VCaP (cell line): ENCODE data around the gene ABHD17B.
A peak's percentile ranks its signal among the peaks of the same experiment; 100 is the strongest.
"Not testable (repeated sequence)": the region's sequence is repeated elsewhere in the genome, so short reads cannot be mapped to it uniquely, and the experiment has no call there.

Experiments used
- H3K27ac ChIP-seq: fragments of 450-650 bp; 2 replicates; pipeline ENCODE4 v1.5.1; 2017
- TF ChIP-seq, protein P1 (sequence below): fragments of 450-650 bp; conservative IDR thresholded peaks from 2 replicates; pipeline ENCODE4 v1.5.1; 2017; ENCODE audit warnings: mild to moderate bottlenecking, moderate library complexity

Gene ABHD17B

DNA sequence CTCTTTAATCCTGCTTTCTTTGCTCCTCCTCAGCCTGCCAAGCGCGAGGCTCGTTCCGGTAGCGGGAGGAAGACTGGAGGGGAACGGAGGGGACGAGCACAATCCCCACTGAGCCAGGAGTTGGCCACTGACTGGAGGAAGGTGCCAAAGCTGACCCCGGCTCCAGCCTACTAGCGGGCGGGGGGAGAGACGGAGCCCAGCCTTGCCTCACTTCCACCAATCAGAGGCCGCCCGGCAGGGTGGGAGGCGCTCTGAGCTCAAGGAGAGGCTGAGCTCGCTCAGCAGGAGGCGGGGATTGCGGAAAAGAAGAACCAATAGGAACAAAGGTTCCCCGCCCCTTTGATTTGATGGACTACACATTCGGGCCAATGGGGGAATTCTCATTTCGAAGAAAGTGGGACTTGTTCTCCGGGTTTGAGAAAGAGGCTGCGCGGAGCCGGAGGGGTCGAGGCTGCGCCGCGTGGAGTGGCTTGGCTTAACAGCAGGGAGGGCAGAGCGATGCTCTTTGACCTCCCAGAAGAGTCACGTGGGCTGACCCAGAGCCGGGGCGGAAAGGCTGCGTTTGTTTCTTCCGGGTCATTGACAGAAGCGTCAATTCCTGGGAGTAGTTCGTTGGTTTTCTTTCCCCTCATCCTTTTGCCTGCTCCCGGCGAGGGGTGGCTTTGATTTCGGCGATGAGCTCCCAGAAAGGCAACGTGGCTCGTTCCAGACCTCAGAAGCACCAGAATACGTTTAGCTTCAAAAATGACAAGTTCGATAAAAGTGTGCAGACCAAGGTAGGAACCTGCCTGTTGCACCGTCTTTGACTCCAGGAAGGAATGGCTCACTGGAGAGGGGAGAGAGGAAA is at the start of gene ABHD17B, which contains the start of gene C9orf85:
TSS of gene ABHD17B (minus strand) at position 133 of the 847 bp plus-strand sequence. CDS start 36,113 bp downstream, outside the sequence.
TSS of gene C9orf85 (plus strand) at position 579 of the 847 bp plus-strand sequence. CDS start at position 675, 96 bp downstream.
- TF ChIP-seq, protein P1, sequence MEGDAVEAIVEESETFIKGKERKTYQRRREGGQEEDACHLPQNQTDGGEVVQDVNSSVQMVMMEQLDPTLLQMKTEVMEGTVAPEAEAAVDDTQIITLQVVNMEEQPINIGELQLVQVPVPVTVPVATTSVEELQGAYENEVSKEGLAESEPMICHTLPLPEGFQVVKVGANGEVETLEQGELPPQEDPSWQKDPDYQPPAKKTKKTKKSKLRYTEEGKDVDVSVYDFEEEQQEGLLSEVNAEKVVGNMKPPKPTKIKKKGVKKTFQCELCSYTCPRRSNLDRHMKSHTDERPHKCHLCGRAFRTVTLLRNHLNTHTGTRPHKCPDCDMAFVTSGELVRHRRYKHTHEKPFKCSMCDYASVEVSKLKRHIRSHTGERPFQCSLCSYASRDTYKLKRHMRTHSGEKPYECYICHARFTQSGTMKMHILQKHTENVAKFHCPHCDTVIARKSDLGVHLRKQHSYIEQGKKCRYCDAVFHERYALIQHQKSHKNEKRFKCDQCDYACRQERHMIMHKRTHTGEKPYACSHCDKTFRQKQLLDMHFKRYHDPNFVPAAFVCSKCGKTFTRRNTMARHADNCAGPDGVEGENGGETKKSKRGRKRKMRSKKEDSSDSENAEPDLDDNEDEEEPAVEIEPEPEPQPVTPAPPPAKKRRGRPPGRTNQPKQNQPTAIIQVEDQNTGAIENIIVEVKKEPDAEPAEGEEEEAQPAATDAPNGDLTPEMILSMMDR = no peak
- H3K27ac ChIP-seq = peak within 1 kb of the TSS; percentile 94

DNA sequence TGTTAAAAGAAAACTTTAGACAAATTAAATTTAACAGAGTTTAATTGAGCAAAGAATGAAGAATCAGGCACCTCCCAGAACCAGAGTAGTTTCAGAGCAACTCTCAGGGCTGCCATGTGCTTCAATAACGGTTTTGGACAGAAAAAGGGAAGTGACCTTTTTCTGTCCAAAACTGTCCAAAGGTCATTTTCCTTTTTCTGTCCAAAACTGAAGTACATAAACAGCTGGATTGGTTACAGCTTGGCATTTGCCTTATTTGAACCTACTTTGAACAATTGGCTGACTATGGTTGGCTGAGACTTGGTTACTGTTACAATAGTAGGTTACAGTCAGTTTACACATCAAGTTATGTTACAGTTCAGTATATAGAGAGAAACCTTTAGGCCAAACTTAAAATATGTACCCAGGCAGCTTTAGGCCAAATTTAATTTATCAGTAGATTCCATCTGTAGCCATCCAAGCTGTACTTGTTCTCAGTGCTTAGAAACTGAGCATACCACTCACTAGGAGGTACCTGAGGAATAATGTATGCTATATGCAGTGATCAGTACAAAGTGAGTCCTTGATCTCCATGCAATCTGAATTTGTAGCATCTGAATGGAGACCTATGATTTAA is 44.4 kb upstream of the ABHD17B start:
- H3K27ac ChIP-seq = no peak overlapping the region
- TF ChIP-seq, protein P1 = no peak

DNA sequence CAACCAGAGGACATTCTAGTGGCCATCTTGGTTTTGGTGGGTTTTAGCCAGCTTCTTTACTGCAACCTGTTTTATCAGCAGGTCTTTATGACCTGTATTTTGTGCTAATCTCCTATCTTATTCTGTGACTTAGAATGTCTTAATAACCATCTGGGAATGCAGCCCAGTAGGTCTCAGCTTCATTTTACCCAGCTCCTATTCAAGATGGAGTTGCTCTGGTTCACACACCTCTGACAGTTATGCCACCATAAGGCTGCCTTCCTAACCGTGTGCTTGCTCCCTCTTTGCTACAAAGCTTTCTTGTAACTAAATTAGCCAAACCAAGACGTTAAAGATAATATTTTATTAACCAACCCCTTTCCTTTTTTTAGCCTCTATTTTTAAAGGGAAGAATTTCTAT is 43.7 kb upstream of the ABHD17B start:
- H3K27ac ChIP-seq = not testable (repeated sequence)

DNA sequence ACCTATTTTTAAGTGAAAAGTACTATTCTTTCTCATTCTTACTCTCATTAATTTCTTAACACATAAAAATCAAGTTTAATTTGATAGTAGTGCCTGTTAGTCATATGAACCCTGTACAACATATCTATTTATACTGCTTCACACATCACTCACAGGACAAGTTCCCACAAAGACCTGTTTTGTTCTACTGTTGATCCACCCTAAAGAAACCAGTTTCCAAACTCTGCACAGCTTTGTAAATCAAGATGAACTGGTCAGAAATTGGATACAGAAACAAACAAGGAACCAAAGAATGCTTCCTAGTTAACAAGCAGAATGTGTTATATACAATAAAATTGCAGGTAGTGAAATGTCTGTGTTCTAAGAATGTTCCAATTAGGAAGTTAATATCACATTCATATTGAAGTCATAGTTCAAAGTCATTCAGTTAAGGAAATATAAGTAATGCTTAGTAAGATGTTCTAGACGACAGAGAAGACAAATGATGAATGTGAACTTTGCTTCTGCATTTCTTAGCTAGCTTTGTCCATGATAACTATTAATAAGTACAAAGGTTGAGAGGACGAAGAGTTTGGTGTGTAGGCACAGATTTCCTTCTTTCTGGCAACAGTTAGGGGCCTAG is 33.9 kb upstream of the ABHD17B start:
- H3K27ac ChIP-seq = peak overlapping the region; percentile 1; the same call in 1 of the 2 replicates
- TF ChIP-seq, protein P1 = no peak

DNA sequence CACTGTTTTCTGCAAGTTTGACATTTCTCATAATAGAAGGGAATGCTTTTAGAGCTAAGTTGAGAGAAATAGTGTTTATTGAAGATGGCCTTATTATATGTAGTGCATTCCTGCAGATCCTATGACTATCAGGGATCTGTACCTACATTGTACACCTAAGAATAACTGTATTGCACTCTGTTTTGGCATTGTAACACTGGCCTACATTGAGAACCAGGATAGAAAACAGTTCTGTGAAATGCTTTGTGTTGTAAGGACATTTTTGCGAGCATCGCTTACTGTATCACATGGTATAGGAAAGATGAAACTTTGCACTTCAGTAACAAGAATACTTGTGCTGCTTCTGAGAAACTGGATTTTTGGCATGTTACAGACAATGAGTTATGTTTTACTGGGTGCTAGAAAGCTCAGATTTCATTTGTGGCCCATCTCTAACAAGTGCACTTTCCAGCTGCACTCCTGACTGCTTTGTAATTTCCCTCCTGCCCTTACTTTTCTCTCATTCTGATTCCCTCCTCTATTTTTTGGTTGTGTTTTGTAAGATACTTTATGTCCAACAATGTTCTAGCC is 31.1 kb upstream of the ABHD17B start:
- TF ChIP-seq, protein P1 = no peak
- no peak overlapping the region for H3K27ac ChIP-seq

DNA sequence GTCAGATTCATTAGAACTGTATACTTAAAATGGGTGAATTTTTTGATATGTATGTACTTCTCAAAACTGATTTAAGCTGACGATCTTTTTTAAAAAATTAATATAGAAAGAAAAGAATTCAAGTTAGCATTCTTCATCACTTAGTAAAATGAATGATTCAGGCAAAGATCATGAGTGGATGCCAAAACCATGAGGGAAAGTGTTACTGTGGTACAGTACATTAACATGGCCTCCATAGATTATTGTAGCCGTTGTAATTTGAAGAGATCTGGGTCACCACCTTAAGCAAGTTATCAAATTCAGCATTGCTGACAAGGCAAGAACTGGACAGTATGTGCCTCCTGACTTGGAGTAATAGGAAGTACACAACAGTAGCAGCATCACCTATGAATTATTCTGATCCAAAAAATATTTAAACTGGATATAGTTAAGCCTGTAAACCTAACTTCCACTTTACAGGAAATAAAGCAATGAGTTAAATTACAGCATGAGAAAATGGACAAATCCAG is 30.1 kb upstream of the ABHD17B start:
- H3K27ac ChIP-seq = no peak overlapping the region
- TF ChIP-seq, protein P1 = no peak

DNA sequence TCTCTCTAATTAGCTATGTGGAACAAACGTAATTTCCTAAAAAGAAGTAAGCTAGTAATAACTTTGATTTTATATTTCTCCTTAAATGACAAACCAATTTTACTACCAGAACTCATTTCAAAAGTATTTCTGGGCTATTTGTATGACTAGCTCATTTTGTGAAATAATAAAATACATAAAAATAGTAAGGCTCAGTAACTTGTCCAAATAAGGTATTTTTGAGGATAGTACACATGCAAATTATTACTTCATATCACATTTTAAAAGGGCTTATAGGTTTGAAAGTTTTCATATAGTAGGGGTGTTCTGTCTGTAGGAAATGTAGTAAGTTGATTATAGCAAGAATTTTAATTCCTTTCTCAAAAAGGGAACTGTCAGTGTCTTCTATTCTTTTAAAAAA is 26.9 kb upstream of the ABHD17B start:
- TF ChIP-seq, protein P1 = no peak
- no peak overlapping the region for H3K27ac ChIP-seq
